ENCODE measurements around the gene LRRIQ1.

DNA sequence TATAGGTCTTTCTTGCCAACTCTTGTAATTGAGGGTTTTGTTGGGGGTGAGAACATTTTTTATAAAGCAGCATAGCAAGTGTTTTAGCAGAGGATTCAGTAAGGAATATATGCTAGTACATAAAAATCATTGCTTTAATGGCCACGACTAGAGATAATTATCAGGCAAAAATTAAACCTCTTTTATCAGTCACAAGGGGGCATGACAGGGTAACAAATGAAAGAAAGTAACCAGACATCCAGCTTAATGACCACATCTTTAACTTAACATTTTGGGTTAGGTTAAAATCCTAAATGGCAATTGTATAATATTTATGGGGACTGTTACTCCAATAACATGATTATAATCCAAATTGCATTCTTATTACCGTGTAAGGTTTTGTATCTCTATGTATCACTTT is 119.6 kb downstream of the LRRIQ1 start:
- TF ChIP-seq, protein P1, sequence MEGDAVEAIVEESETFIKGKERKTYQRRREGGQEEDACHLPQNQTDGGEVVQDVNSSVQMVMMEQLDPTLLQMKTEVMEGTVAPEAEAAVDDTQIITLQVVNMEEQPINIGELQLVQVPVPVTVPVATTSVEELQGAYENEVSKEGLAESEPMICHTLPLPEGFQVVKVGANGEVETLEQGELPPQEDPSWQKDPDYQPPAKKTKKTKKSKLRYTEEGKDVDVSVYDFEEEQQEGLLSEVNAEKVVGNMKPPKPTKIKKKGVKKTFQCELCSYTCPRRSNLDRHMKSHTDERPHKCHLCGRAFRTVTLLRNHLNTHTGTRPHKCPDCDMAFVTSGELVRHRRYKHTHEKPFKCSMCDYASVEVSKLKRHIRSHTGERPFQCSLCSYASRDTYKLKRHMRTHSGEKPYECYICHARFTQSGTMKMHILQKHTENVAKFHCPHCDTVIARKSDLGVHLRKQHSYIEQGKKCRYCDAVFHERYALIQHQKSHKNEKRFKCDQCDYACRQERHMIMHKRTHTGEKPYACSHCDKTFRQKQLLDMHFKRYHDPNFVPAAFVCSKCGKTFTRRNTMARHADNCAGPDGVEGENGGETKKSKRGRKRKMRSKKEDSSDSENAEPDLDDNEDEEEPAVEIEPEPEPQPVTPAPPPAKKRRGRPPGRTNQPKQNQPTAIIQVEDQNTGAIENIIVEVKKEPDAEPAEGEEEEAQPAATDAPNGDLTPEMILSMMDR (CRISPR knock-in tag; IDR thresholded peaks at IDR 0.05): no peak; the same call in 1 of the 2 replicates
- TF ChIP-seq STAT6 (CRISPR knock-in tag; IDR thresholded peaks at IDR 0.05; ENCODE audit: borderline replicate concordance) (no peak), ZBTB1 (CRISPR knock-in tag; IDR thresholded peaks at IDR 0.05; ENCODE audit: borderline replicate concordance) (no peak), ZBTB20 (CRISPR knock-in tag; IDR thresholded peaks at IDR 0.05; ENCODE audit: borderline replicate concordance, low read depth) (no peak), NFIB (CRISPR knock-in tag; IDR thresholded peaks at IDR 0.05; ENCODE audit: borderline replicate concordance) (no peak), CERS6 (CRISPR knock-in tag; IDR thresholded peaks at IDR 0.05) (no peak), NFIC (IDR thresholded peaks at IDR 0.05; ENCODE audit: low read length) (no peak)
